Measurements from ENCODE around the gene FLRT3.

Gene FLRT3

DNA sequence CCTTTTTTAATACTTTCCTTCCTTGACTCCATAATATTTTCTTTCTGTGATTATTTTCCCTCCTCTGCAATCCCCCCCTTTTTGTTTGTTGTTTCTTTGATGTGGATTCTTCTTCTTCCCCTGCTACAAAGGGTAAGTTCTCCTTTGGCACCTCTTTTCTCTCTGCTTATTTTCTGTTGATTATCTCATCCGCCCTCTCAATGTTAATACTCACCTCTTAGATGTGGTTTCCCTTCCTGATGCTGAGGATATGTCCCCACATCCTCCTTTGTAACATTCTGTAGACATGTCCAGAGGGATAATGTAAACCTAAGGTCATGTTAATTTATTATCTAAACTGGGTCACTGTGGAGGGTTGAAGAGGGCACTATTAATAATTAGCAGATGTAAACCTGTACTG, 17.7 kb downstream of the FLRT3 start:
- DNase-seq (ENCODE audit: low read depth), result no peak

DNA sequence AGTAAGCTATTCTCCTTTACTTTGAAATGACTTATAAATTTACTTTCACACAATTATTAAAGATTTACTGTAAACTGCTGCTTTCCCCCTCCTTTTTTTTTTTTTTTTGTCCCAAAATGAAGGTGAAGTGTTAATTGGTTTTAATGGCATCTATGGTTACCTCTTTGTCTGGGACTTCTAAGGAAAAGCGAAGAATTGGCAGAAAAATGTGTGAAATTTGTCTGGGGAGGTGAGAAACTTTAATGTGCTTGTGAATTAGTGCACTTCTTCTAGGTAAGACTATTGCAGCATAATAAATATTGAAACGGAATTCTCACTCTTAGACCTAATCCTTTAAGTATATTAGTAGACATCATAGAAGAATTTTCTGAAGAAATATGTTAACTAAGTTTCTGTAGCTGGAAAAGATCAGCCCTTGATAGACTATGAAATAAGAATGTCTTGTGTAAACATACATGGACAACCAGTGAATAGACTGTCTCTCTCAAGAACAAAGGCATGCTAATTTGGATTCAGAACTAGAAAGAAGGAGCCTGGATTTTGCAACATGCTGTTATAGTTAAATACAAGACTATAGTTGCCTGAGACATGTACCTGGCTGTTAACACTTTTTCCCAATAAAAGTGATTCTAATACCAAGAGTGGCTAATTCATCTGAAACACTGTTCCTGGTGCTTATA, 23.9 kb downstream of the FLRT3 start:
- no peak for DNase-seq (ENCODE audit: low read depth)

DNA sequence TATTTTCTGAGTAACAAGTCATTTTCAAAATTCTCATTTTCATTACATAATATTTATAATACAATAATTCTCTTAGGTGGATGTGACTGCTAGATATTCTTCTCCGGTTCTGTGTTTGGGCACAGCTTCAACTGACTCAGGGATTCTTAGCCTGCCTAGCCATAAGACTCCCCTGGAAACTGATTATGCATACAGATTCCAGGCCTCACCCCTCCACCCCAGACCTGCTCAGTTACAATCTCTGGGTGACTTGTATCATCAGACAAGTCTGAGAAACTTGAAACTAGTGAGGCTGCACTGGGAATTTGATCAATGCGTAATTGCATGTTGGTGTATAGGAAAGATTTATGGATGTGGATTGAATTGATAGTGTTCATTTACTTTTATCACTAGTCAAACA, 25.4 kb downstream of the FLRT3 start:
- no peak for DNase-seq (ENCODE audit: low read depth)

DNA sequence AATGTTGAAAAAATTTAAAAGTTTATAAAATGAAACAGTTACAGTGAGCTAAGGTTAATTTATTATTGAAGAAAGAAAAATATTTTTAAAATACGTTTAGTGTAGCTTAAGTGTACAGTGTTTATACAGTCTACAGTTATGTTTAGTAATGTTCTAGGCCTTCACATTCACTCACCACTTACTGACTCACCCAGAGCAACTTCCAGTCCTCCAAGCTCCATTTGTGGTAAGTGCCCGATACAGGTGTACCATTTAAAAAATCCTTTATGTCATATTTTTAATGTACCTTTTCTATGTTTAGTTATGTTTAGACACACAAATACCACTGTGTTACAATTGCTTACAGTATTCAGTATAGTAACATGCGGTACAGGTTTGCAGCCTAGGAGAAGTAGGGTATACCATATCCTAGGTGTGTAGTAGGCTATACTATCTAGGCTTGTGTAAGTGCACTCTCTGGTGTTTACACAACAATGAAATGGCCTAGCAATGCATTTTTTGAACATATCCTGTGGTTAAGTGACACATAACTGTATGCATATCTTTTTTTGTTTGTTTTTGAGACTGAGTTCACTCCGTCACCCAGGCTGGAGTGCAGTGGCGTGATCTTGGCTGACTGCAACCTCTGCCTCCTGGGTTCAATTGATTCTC, 26.3 kb downstream of the FLRT3 start:
- no peak for DNase-seq (ENCODE audit: low read depth)

DNA sequence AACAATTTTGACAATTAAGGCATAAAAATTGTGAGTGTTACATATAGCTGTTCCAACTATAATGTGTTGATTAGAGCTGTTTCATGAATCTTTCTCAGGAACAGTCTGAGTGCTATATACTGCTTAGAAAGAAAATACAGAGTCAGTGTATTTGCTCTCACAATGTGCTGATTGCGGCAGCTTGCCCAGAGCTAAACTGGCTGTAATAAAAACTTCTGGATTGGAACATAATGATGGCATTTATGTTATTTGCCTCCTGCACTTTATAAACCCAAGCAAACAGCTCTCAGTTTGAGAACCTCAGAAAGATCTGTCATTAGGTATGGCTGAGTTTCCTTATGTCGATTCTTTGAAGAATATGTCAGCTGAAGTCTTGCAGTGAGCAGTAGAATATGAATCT, 29.5 kb downstream of the FLRT3 start:
- DNase-seq (ENCODE audit: low read depth), result no peak

DNA sequence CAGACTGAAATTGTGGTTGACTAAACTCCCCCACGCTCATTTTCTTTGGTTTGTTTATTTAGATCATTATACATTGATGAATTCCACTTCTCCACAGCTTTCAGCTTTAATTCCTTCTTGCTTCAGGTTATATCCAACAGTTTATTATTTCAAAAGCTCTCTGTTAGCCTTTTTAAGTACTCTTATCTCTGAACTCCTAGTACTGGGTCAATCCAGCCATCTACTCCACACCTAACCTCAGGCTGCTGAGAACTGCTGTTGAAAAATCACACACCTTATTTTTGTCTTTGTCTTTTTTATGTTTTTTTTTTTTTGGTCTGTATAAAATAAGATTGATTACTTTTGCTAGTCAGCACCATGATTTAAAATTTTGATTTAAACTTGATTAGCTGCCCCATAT, 32.9 kb downstream of the FLRT3 start:
- DNase-seq (ENCODE audit: low read depth), result no peak

DNA sequence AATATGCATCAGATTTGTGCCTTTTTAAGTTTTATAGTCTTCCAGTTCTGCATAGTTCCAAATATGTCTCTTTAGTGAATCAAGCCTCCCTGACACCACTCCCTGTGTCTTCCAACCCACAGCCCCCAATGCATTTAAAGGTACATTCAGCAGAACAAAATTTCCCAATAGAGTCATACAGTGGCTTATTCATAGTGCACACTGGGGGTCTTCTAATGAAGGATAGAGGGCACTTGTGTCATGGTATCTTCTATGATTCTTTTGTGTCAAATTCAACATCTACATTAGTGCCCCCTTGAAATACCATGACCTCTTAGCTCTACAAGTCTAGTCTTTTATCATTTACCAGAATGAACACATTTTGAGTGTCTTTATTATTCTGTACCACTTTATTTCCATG, 33.8 kb downstream of the FLRT3 start:
- DNase-seq (ENCODE audit: low read depth), result no peak

DNA sequence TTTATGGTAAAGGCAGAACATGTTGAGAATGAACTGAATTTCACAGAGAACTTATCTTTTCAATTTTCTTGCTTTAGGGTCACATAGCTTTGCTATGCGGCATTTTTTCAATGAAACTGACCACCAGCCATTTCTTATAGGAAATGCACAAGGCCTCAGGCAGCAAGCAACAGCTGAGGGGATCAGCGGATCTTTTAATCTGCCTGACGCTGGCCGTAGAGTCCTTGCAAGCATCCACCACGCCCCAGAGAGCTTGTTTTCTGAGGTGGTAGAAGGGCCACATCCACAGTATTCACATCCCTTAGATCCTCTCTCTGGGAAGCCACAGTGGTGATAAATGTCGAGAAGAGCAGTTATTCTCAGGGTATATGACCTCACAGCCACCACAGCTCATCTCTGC, 34.3 kb downstream of the FLRT3 start:
- DNase-seq (ENCODE audit: low read depth), result no peak

DNA sequence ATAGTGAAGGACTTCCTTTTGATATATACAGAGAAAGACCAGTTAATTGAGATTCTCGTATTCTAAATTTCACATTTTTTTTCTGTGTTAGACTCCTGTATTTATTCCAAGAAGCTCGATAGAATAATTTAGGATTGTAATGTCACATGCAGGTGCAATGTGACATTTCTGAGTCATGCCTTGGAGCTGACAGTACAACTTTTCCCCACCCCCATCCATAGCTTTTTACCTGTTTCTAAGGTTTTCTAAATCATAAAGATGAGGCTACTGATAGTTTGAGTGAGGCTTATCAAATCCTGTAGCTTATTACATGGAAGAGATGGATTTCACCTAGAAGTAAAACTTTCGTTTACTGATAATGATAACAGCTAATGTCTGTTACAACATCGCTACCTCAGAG, 37.6 kb downstream of the FLRT3 start:
- no peak for DNase-seq (ENCODE audit: low read depth)

DNA sequence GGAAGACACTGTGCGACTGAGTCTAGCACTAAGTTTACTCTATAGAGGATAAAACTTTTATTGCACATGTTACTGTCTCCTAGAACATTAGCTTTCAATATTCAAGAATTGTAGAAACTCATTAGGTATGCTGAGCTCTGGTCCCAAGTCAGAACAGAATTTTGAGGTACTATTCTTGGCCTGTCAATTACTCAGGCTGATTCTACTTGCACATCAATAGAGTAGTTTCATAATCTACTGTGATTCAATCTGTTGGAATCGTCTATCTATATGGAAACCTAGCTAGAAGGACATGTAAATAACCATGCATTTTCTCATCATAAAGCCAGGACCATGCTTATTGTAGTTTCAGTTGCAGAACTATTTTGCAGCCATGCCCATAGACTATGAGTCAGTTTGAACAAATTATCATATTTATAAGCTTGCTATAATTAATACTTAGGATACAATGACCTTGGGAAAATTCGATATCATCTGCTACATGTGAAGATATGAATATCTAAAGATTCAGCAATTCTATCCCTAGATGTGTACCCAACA, 41.6 kb downstream of the FLRT3 start:
- no peak for DNase-seq (ENCODE audit: low read depth)

DNA sequence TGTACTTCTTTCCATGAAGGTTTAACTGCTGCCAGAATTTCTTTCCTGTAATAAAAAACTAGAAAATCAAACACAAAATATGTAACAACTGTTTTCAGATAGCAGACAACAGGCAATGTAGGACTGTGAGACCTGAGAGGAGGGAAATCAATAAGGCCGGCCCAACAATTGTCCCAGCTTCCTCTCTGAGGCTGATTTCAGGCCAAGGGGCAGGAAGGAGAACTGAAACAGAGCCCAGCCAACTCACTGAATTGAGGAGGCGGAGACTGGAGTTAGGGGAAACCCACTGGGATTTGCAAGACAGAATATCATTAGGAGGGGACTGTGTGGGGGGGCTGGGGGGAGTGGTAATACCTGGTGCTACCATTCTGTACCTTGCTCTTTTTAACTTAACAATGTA, 42.2 kb downstream of the FLRT3 start:
- DNase-seq (ENCODE audit: low read depth), result no peak

DNA sequence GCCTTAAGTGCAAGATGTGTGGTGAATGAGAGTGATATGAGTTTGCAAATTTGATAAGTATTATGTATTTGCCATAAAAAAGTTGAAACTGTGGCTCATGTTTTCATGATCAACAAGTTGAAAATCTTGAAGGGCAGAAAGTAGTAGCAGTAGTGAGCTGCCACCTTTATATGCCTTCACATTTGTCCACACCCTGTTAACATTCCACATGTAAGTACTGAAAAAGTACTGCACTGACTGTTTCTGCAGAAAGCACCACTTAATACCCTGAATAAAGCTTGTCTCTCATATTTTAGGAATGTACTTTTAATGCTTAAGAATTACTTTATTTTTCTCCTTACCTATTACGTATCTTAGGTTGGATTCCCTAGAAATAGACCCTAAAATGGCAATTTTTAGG, 45.9 kb downstream of the FLRT3 start:
- no peak for DNase-seq (ENCODE audit: low read depth)

DNA sequence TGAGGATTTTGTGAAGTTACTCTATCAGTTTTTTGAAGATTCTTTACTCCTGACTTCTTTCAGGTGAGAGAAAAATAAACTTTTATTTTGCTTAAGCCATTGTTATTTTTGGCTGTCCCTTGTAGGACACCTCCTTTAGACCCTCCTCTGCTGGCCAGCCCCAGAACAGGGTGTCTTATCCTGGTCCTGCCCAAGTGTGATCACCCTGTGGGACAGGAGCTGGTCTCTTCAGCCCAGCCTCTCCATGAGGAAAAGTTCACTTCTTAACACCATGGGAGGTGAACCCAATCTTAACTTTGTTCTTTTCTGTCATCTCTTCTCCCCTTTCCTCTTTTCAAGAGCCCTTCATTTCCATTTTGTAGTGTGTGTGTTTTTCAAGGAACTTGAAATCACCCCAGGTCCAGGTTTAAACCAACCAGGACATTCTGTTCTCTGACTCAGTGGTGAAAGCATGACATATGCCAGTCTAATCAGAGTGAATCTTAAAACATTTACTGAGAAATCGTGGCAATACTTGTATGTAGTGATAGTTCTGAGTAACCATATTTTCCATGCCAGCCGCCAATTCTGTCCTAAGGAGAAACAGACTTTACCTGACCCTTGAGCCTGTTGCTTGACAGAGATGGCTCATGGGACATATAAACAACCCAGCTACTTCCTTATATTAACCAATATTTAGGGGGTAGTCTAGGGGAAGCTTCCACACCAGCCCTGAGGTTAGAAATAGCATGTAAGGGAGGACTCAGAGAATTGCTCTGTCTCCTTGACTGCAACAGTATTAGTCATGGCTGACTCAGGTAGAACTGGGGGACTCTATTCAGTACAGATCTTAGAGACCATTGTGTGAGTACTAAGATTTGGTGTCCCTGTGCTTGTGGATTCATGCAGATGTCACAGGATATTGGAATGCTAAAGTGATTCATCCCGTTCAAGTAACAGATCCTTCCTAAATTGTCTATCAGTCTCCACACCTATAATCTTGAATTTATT, 48.8 kb downstream of the FLRT3 start:
- peak; percentile 10 for DNase-seq (ENCODE audit: low read depth)

DNA sequence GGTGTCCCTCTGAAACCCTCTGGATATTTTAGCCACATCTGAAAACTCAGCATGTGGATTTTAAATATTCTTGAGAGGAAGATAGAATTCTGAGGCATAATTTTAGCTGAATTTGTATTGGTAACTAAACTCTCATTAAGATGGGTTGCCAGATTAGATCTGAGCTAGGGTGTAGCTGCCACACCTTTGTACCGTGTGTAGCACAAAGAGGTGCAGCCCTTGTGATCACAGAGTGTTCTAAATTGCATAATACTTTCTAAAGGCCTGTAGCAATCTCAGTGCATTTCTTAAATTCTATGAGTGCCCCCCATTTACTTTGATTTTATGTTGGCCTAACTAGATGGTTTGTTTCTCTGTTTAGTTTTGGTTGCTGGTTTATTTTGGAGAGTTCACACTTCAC, 53.0 kb downstream of the FLRT3 start:
- no peak for DNase-seq (ENCODE audit: low read depth)

DNA sequence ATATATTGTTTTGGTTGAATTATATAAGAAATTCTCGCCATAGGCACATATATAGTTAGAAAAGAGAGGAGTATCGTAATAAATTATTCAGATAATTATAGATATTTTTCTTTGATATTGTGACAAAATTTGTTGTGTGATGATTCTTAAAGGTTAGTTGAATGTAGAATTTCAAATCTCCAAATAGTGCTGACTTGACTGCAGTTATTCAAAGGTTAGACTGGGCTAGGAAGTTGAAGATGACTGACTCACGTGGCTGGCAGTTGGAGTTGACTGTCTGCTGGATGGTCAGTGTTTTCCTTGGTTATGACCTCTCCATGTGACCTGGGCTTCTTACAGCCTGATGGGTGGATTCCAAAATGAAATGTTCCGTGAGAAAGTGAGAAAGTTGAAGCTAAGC, 55.3 kb downstream of the FLRT3 start:
- no peak for DNase-seq (ENCODE audit: low read depth)
